Retinal pigment epithelial cell (primary cell): Measurements from ENCODE around the gene MAGI2.

Experiments used
- DNase-seq: peaks from one replicate; pipeline ENCODE4 v3.0.0-alpha.2; 2010; ENCODE audit warnings: low read depth
- H3K4me3 ChIP-seq: 2 replicates; pipeline ENCODE4 v1.5.1; 2011; ENCODE audit warnings: mild to moderate bottlenecking, low read length, control low read depth, moderate library complexity
- TF ChIP-seq, protein P1 (sequence below): conservative IDR thresholded peaks from 2 replicates; pipeline ENCODE4 v1.5.1; 2011; ENCODE audit warnings: low read depth, low read length, control low read depth, inconsistent platforms

The MAGI2 gene

DNA sequence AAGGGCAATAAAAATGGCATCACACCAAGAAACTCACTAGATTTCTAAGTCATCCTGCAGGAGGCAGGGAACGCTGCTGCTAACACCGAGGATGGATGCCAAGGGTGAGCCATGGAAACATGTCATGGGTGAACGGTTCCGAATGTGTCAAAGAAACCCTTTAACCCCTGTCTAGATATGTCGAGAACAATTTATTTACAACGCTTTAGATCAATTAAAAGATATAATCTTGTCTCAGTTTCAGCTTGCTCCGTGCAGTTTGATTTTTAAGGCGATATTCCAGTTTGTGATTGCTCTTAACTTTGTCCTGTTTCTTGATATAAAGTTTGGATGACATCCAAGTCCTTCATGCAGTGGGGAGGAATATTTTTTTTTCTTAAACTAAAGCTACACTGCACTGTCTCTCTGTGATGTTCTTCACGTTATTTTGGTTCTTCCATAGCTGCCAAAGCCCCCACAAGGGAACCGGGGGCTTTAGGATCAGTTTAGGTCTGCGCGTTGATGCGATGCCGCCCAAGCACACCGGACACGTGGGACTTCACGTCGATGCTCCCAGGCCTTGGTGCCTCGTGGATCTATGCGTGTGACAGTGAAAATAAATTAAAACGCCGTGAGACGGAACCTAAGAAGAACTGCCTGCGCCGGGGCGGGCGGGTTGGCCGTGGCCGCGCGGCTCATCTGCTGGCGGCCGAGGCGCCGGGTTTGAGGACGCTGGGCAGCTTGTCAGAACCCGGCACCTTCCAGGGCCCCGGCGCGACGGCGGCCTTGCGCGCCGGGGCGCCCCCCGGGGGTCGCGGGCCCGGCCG is 1434.6 kb downstream of the MAGI2 start:
- TF ChIP-seq, protein P1, sequence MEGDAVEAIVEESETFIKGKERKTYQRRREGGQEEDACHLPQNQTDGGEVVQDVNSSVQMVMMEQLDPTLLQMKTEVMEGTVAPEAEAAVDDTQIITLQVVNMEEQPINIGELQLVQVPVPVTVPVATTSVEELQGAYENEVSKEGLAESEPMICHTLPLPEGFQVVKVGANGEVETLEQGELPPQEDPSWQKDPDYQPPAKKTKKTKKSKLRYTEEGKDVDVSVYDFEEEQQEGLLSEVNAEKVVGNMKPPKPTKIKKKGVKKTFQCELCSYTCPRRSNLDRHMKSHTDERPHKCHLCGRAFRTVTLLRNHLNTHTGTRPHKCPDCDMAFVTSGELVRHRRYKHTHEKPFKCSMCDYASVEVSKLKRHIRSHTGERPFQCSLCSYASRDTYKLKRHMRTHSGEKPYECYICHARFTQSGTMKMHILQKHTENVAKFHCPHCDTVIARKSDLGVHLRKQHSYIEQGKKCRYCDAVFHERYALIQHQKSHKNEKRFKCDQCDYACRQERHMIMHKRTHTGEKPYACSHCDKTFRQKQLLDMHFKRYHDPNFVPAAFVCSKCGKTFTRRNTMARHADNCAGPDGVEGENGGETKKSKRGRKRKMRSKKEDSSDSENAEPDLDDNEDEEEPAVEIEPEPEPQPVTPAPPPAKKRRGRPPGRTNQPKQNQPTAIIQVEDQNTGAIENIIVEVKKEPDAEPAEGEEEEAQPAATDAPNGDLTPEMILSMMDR = peak; percentile 36
- no peak for DNase-seq
- peak overlapping the region; percentile 43 for H3K4me3 ChIP-seq

DNA sequence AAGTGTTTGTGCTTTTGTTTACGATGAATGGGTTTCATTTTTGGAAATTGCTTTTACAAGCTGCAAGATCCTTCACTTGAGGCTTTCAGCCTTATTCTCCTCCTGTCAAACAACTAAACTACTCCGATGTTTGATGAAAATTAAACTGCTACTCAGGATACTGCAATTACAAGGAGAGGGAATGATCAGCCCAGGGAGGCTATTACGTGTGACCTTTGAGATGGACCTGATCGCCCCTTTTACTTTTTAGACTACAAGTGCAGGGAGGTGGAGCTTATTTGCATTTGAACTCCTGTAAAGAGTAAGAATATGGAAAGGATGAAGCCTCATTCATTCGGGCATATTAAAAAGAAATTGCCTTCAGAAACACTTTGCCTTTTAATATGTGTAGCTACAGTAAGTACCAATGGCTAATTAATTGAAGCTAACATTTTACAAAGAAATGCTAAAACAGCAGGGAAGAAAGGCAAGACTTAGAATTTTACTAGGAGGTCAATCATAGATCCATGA is 1435.8 kb downstream of the MAGI2 start:
- TF ChIP-seq, protein P1 = no peak
- H3K4me3 ChIP-seq = no peak overlapping the region
- DNase-seq = no peak

DNA sequence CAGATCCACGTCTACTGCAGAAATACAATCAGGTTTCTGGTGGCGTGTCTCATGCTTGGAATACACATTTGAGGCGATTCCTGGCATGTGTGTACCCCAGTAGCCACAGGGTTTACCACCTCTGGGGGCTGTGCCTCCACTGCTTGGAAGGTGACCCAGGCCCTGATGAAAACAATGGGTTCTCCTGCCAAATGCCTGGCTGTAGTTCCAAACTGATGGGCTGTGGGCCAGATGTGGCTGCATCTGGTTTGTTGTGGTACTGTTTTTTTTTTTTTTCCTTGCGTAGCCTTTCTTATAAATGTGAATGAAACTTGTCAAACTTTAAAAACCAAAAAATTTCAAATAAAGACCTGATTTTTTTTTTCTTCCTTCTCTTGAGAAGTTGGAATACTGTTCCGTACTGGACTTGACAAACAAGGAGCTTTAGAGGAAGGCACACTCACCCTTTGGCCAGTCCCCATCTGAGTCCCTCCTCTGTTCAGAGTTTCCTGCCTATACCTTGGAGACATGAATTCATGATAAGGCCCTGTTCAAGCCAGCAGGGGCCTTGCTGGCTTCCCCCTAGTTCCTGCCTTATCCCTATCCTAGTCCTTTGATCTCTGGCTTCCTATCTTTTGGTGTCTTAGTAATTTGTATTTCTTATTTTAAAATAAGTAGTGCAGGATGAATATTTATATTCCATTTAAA is 1437.8 kb downstream of the MAGI2 start:
- DNase-seq = no peak
- TF ChIP-seq, protein P1 = no peak
- H3K4me3 ChIP-seq = no peak overlapping the region

DNA sequence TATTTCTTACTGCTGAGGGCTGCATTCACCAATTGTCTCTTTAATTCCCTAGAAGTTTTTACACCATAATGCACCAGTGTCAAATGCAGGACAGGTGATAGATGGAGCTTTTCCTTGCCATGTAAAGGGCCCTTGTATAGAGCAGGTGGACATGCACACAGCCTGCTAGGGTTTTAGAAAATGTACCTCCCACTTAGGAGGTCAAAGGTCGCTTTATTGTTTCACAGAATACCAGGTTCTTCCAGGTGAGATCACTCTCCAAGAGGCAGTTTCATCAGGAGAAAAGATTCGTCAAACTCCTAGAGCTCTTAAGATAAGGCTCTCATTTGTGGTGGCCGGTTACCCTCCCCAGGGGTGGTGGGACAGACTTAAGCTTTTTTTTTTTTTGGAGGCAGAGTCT is 1439.1 kb downstream of the MAGI2 start:
- DNase-seq = no peak
- TF ChIP-seq, protein P1 = no peak
- H3K4me3 ChIP-seq = no peak overlapping the region

DNA sequence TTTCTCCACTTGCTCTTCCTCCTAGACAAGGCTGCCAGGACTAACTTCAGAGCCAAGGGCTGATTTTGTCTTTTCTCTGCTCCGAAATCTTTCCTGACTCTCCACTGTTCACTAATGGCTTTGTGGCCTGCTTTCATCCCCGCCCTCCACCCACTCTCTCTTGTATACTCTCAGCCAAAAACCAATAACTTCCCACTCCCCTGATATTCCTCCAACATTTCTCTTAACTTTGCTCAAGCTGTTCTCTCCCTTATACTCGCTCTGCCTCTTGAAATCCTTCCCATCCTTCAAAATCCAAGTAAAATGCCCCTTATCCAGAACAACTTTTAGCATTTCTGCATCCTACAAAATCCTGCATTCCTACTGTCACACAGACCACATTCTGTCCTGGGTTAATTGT is 1440.1 kb downstream of the MAGI2 start:
- DNase-seq = no peak
- no peak overlapping the region for H3K4me3 ChIP-seq
- TF ChIP-seq, protein P1 = no peak

DNA sequence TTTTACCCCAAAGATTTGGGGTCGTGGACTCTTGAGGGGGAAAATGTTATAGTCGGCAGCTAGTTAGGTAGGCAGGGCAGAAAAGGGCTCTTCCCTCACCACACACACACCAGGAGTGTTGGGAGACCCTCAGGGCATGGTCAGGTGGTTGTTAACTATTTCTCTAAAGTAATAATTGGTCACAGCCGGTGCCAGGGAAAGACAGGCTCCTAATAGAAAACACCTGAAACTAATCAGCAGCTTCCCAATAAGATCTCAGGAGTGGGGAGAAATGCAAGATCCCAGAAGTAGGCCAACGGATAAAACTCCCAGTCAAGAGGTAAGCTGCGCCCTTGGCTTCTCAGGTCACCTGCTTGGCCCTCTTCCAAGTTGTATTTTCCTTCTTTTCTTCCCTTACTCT is 1441.8 kb downstream of the MAGI2 start:
- TF ChIP-seq, protein P1 = no peak
- H3K4me3 ChIP-seq = no peak overlapping the region
- DNase-seq = no peak
